ENCODE results near the gene TBC1D1. TPM values are rescaled to one million over a fixed set of nuclear protein-coding genes. Genes with fewer than 3 reads are reported as not detected.

TBC1D1 gene
- total RNA-seq, 1 experiment from 2014 or later: 104 TPM

- no peak for DNase-seq (ENCODE audit: low spot score)
Measured at GRCh38 chr4:38077791-38078489, 187.1 kb downstream of the TBC1D1 start.

DNA sequence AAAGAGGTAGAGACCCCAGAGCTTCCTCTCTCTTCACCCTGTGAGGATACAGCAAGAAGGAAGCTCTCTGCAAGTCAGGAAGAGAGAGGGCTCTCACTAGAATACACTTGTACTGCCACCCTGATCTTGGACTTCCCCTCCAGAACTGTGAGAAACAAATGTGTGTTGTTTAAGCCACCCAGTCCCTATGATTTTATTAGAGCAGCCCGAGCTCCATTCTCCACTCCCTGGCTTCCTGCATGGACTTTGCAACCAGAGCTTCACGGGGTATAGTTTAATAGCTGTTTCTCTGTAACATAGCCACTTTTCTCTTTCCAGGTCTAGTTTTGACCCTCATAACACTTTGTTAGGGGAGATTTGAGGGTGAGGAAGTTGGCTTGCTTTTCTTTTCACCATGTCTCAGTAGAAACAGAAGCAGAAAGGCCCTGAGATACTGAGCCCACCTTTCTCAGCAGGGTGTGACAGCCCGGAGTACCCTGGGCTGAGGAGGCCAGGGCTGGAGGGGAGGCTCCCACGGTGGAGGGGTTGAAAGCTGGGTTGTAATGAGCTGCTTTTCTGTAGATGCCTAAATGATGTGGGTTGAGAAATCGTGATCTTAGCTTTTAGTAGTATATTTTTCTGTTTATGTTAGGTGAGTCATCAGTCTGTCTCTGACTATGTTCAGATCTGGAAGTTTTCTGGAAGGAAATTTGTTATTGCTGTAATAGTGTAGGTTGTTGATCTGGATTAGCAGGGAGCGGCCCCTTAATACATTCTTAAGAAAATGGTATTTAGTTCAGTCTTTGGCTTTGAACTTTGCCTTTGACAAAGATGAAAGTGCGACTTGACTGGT is 187.9 kb downstream of the TBC1D1 start:
- DNase-seq (ENCODE audit: low spot score): peak; percentile 66

- DNase-seq (ENCODE audit: low spot score): no peak
Measured at GRCh38 chr4:38080061-38080974, 189.4 kb downstream of the TBC1D1 start.

DNA sequence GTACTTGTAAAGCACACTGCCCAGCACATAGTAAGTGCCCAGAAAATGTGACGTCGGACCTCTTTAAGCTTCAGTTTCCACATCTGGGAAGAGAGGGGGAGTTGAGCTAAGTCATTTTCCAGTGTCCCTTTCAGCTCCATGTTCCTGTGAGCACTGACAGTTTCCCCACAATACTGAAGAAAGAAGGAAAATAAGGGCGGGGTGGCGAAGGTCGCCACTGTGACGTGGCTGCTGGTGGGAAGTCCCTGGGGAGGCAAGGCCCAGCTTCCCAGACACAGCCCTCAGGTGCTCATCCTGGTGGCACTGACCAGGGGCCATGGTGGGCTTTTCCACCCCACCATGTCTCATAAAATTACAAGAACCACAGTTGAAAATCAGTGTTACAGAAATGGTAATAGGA is 191.1 kb downstream of the TBC1D1 start:
- no peak for DNase-seq (ENCODE audit: low spot score)

GRCh38 chr4:38082424-38083385 is 191.8 kb downstream of the TBC1D1 start:
- DNase-seq (ENCODE audit: low spot score): no peak

DNA sequence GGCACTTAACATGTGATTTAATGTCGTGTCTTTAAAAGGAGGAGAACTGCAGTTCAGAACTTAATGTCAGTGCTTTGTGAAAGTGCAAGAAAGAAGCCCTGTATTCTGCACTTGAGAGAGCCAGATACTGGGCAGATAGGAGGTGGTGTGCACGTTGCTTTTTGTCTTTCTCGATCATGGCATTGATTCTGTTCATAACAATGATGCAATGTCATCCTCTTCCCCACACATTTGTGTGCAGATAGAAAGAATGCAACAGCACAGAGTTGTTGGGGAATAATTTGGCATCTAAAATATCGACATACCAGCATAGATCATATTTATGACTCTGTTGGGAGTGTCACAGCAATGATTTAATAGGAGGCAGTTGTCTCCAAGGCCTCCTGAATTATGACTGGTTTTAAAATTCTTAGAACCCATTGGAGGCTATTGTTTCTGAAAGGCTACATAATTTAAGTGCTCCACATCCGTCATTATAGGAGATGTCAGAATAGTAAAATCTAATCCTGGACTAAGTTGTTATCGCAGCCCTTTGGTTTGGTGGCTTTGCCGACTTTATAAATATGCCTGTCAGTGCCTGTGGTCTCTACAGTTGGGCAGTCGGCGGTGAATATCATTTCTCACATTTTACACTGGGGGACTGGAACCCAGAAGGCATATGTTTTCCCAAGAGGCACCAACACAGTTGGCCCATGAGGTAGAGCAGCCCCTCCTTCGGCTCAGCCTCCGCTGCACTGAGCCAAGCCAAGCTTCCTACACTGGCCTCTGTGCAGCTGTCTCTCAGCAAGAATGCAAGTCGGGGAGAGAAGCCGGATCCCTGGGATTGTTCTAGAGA is 194.2 kb downstream of the TBC1D1 start:
- no peak for DNase-seq (ENCODE audit: low spot score)

- no peak for DNase-seq (ENCODE audit: low spot score)
Measured at GRCh38 chr4:38085751-38086150, 194.9 kb downstream of the TBC1D1 start.

DNA sequence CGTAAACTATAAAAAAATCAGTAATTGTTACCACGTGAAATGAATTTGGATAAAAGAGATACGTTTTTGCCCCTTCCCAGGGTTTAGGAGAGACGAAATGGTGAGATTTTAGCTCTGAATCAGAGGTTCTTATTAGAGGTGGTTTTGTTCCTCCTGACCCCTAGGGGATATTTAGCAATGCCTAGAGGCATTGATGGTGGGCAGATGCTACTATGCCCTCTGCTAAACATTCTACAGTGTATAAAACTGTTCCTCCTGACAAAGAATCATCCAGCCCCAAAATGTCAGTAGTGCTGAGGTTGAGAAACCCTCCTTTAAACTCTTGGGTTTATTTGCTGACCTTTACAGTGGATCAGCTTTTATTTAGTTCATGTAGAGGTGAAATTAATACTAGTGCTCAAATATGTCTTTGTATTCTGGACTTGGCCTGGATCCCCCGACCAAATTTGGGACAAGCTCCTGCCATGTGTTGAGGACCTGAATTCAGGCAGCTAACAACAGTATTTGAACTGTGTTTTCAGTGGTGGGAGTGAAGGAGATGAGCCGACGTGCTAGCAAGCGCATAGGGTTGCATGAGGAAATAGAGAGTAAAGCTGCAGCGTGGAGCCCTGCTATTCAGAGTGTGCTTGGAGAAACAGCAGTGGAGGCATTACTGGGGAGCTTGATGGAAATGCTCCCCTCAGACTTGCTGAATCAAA is 195.4 kb downstream of the TBC1D1 start:
- DNase-seq (ENCODE audit: low spot score): no peak

GRCh38 chr4:38086849-38087226 is 196.0 kb downstream of the TBC1D1 start:
- no peak for DNase-seq (ENCODE audit: low spot score)

DNA sequence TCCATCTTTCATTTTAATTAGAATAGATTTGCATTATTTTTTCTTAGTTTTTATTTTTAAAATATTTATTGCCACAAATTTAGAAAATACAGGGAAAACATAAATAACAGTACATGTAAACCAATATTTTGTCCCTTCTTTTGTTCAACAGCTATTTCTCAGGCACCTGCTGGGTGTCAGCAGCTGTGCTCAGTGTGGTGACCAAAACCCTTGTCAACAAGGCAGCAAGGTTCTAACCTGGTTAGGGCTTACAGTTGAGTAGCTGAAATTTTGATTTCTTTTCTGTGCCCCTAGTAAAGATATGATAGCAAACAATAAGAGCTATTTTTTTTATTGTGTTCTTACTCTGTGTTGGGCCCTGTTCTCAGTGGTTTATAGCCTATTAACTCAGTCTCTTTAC is 197.4 kb downstream of the TBC1D1 start:
- no peak for DNase-seq (ENCODE audit: low spot score)

DNA sequence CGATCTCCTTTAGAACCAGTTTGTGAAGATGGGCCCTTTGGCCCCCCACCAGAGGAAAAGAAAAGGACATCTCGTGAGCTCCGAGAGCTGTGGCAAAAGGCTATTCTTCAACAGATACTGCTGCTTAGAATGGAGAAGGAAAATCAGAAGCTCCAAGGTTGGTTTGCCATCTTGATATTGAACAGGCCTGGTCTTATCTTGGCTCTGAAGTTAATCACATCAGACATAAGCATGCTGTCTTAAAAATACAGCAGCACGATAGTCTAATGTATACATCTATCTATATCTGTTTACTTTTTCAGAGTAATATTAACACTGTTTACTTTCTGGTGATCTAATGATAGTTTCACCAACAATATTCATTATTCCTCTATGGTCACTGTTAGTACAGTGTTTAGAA is 199.1 kb downstream of the TBC1D1 start:
- no peak for DNase-seq (ENCODE audit: low spot score)

- DNase-seq (ENCODE audit: low spot score): no peak
Measured at GRCh38 chr4:38090455-38091246, 199.8 kb downstream of the TBC1D1 start.

- no peak for DNase-seq (ENCODE audit: low spot score)
Measured at GRCh38 chr4:38091636-38092035, 200.8 kb downstream of the TBC1D1 start.

GRCh38 chr4:38092701-38093100 is 201.8 kb downstream of the TBC1D1 start:
- DNase-seq (ENCODE audit: low spot score): no peak

DNA sequence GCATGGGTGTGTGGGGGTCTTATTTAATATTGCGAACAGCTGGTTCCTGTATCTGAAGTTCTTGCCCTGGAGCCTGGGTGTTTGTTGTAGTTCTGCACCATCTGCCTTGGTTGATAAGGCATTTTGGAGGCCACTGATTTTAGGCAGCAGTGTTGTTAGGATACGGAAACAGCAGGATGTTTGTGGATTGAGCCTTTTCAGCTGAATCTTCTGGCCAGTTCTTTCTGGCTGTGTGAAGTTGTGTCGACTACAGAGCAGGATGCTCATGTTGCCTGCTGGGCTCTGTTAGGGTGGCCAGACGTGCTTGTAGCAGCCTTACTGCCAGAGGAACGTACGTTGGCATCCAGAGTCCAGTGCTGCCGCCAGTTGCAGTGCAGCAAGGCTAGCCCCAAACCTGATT is 203.5 kb downstream of the TBC1D1 start:
- DNase-seq (ENCODE audit: low spot score): no peak

- DNase-seq (ENCODE audit: low spot score): no peak
Measured at GRCh38 chr4:38095691-38096090, 204.8 kb downstream of the TBC1D1 start.

DNA sequence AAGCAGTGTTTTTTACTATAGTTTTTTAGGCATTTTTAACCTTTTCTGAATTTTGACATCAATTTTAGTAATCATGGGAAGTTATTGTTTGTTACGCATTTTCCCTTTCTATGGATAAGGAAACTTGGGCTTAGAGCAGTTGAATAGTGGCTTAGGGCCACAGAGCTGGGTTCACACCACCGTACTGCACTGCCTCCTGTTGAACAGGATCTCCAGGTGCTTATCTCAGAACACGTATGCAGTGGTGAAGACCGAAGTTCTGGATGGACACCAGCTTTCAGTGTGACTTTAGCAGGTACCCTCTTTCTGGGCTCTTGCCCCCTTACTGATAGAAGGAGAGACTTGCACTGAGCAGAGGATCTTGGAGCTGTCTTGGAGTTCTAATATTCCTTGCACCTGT is 206.9 kb downstream of the TBC1D1 start:
- no peak for DNase-seq (ENCODE audit: low spot score)

GRCh38 chr4:38099020-38099600 is 208.2 kb downstream of the TBC1D1 start:
- no peak for DNase-seq (ENCODE audit: low spot score)
